ENCODE results near the gene ULK4. TPM values are rescaled to one million over a fixed set of nuclear protein-coding genes. Genes with fewer than 3 reads are reported as not detected.

The ULK4 gene
- polyA plus RNA-seq, 1 donor from 2014 or later, result 7.2 TPM

DNA sequence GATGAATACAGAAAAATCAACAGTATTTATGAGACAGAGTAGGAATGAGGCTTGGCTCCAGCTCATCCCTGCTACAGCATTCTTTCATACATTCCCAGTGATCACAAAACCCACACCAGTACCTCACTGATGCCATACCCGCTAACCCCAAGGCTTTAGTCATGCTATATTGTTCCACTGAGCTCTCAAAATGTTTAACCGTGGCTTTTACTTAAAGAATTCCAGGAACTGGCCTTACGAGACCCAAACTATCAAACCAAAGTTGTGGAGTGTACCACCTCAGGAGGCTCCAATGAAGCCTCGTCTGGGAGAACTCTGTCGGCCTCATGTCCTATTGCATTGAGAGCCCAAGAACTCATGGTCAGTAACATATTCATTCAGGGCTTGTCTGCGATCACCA, 278.9 kb downstream of the ULK4 start:
- no peaks in the 10 kb centered on the region for H4K20me1 ChIP-seq (ENCODE audit: insufficient read depth)
- no peaks in the 10 kb centered on the region for H3K36me3 ChIP-seq (ENCODE audit: insufficient read depth, low read length)
- no peaks in the 10 kb centered on the region for H3K9me3 ChIP-seq (ENCODE audit: low read length)
- H3K4me2 ChIP-seq (ENCODE audit: low read length), result no peak overlapping the region
- H3K4me3 ChIP-seq (ENCODE audit: low read length), result no peak overlapping the region
- H2AFZ ChIP-seq (ENCODE audit: low read depth, low read length), result no peak overlapping the region
- no peaks in the 10 kb centered on the region for H3K9me2 ChIP-seq (ENCODE audit: insufficient read depth, low read length)
- no peak overlapping the region for H3K9ac ChIP-seq (ENCODE audit: low read length)
- no peaks in the 10 kb centered on the region for H3F3A ChIP-seq (ENCODE audit: insufficient read depth, low read length, poor library complexity, severe bottlenecking)
- no peaks in the 10 kb centered on the region for H3K79me2 ChIP-seq (replicated peaks; ENCODE audit: insufficient read depth, low read length)
- H3K27me3 ChIP-seq (ENCODE audit: insufficient read depth, low read depth, low read length), result no peaks in the 10 kb centered on the region
- H3K27ac ChIP-seq (ENCODE audit: low read length), result no peak overlapping the region
- TF ChIP-seq EZH2 (IDR thresholded peaks at IDR 0.05; ENCODE audit: borderline replicate concordance, insufficient read depth, low read length, poor library complexity, severe bottlenecking) (no peak), RAD21 (conservative IDR thresholded peaks at IDR 0.05) (no peak), SMC3 (conservative IDR thresholded peaks at IDR 0.05; ENCODE audit: poor library complexity) (no peak), REST (IDR thresholded peaks at IDR 0.05; ENCODE audit: borderline replicate concordance) (no peak), POLR2AphosphoS5 (IDR thresholded peaks at IDR 0.05) (no peak), EP300 (conservative IDR thresholded peaks at IDR 0.05; ENCODE audit: poor library complexity, severe bottlenecking) (no peak), MXI1 (conservative IDR thresholded peaks at IDR 0.05; ENCODE audit: poor library complexity, severe bottlenecking) (no peak), TAF1 (IDR thresholded peaks at IDR 0.05; ENCODE audit: low read depth) (no peak)
- TF ChIP-seq, protein P1, sequence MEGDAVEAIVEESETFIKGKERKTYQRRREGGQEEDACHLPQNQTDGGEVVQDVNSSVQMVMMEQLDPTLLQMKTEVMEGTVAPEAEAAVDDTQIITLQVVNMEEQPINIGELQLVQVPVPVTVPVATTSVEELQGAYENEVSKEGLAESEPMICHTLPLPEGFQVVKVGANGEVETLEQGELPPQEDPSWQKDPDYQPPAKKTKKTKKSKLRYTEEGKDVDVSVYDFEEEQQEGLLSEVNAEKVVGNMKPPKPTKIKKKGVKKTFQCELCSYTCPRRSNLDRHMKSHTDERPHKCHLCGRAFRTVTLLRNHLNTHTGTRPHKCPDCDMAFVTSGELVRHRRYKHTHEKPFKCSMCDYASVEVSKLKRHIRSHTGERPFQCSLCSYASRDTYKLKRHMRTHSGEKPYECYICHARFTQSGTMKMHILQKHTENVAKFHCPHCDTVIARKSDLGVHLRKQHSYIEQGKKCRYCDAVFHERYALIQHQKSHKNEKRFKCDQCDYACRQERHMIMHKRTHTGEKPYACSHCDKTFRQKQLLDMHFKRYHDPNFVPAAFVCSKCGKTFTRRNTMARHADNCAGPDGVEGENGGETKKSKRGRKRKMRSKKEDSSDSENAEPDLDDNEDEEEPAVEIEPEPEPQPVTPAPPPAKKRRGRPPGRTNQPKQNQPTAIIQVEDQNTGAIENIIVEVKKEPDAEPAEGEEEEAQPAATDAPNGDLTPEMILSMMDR (IDR thresholded peaks at IDR 0.05; ENCODE audit: poor library complexity, severe bottlenecking), result no peak

GRCh38 chr3:41682382-41682781, 279.5 kb downstream of the ULK4 start:
- Histone ChIP-seq H3K36me3 (ENCODE audit: insufficient read depth, low read length) (no peaks in the 10 kb centered on the region), H3K4me2 (ENCODE audit: low read length) (no peak overlapping the region), H2AFZ (ENCODE audit: low read depth, low read length) (no peak overlapping the region), H3K9me3 (ENCODE audit: low read length) (no peaks in the 10 kb centered on the region), H3K27me3 (ENCODE audit: insufficient read depth, low read depth, low read length) (no peaks in the 10 kb centered on the region), H3K9me2 (ENCODE audit: insufficient read depth, low read length) (no peaks in the 10 kb centered on the region), H3K9ac (ENCODE audit: low read length) (no peak overlapping the region), H3K79me2 (replicated peaks; ENCODE audit: insufficient read depth, low read length) (no peaks in the 10 kb centered on the region), H3K27ac (ENCODE audit: low read length) (no peak overlapping the region), H3K4me3 (ENCODE audit: low read length) (no peak overlapping the region), H3F3A (ENCODE audit: insufficient read depth, low read length, poor library complexity, severe bottlenecking) (no peaks in the 10 kb centered on the region), H4K20me1 (ENCODE audit: insufficient read depth) (no peaks in the 10 kb centered on the region)
- no peak for TF ChIP-seq SMC3 (conservative IDR thresholded peaks at IDR 0.05; ENCODE audit: poor library complexity)
- TF ChIP-seq EZH2 (IDR thresholded peaks at IDR 0.05; ENCODE audit: borderline replicate concordance, insufficient read depth, low read length, poor library complexity, severe bottlenecking), result no peak
- TF ChIP-seq MXI1 (conservative IDR thresholded peaks at IDR 0.05; ENCODE audit: poor library complexity, severe bottlenecking), result no peak
- TF ChIP-seq REST (IDR thresholded peaks at IDR 0.05; ENCODE audit: borderline replicate concordance), result no peak
- TF ChIP-seq TAF1 (IDR thresholded peaks at IDR 0.05; ENCODE audit: low read depth), result no peak
- TF ChIP-seq POLR2AphosphoS5 (IDR thresholded peaks at IDR 0.05), result no peak
- TF ChIP-seq EP300 (conservative IDR thresholded peaks at IDR 0.05; ENCODE audit: poor library complexity, severe bottlenecking), result no peak
- TF ChIP-seq RAD21 (conservative IDR thresholded peaks at IDR 0.05), result no peak
- TF ChIP-seq, protein P1 (IDR thresholded peaks at IDR 0.05; ENCODE audit: poor library complexity, severe bottlenecking), result no peak

Measured in neural cell (in vitro differentiated cells).